AG10803 (cell line): Measurements from ENCODE around the gene COPZ1.
"Not testable (repeated sequence)": the region's sequence is repeated elsewhere in the genome, so short reads cannot be mapped to it uniquely, and the experiment has no call there.

Source experiments
- DNase-seq: peaks from one replicate; pipeline ENCODE4 v3.0.0; 2010; ENCODE audit warnings: low read depth
- H3K4me3 ChIP-seq: 2 replicates; pipeline ENCODE4 v1.5.1; 2011; ENCODE audit warnings: mild to moderate bottlenecking, low read length, control low read depth
- CTCF ChIP-seq: conservative IDR thresholded peaks from 2 replicates; pipeline ENCODE4 v1.5.1; 2011; ENCODE audit warnings: mild to moderate bottlenecking, low read length, control low read depth, inconsistent platforms

The COPZ1 gene

GRCh38 chr12:54282949-54283593, 41.9 kb upstream of the COPZ1 start:
- no peak for DNase-seq
- TF ChIP-seq CTCF = no peak
- peak overlapping the region; percentile 96 for H3K4me3 ChIP-seq

- DNase-seq = not testable (repeated sequence)
- peak overlapping the region; percentile 96 for H3K4me3 ChIP-seq
Measured at GRCh38 chr12:54284070-54284780, 40.7 kb upstream of the COPZ1 start.

GRCh38 chr12:54285150-54286041, 39.5 kb upstream of the COPZ1 start:
- no peak for DNase-seq
- TF ChIP-seq CTCF = peak; percentile 54
- no peak overlapping the region for H3K4me3 ChIP-seq

GRCh38 chr12:54286042-54287030, 38.6 kb upstream of the COPZ1 start:
- no peak for TF ChIP-seq CTCF
- DNase-seq = no peak
- no peak overlapping the region for H3K4me3 ChIP-seq

- TF ChIP-seq CTCF = no peak
- peak; percentile 33 for DNase-seq
- no peak overlapping the region for H3K4me3 ChIP-seq
Measured at GRCh38 chr12:54287261-54288157, 37.4 kb upstream of the COPZ1 start.

GRCh38 chr12:54292083-54292930, 32.6 kb upstream of the COPZ1 start:
- TF ChIP-seq CTCF = no peak
- H3K4me3 ChIP-seq = no peak overlapping the region
- DNase-seq = no peak
